PFSK-1 (cell line): Measurements from ENCODE around the gene FYB2.

Source experiments
- FOXP2 ChIP-seq: optimal IDR thresholded peaks from 2 replicates; pipeline ENCODE3; 2011; ENCODE audit warnings: borderline replicate concordance, control low read depth, inconsistent platforms; ENCODE audit not compliant: insufficient read depth; ENCODE audit errors: extremely low read length, extremely low read depth
- POLR2AphosphoS5 ChIP-seq: IDR thresholded peaks from 2 replicates; pipeline ENCODE4 v1.6.1; 2012; ENCODE audit warnings: low read depth, mild to moderate bottlenecking, control low read depth, low read length, moderate library complexity
- SIN3A ChIP-seq: IDR thresholded peaks from 2 replicates; pipeline ENCODE4 v1.6.1; 2012; ENCODE audit warnings: mild to moderate bottlenecking, low read length, moderate library complexity, borderline replicate concordance; ENCODE audit not compliant: insufficient read depth
- TAF1 ChIP-seq: IDR thresholded peaks from 2 replicates; pipeline ENCODE4 v1.6.1; 2012; ENCODE audit warnings: low read length, control low read depth, borderline replicate concordance; ENCODE audit not compliant: insufficient read depth
- TF ChIP-seq, protein P1 (sequence below), 2 experiments: IDR thresholded peaks; 2 replicates each; pipeline versions ENCODE4 v1.6.1 to v1.8.0; 2011 to 2012; ENCODE audit warnings: low read depth in 2 of 2, low read length in 2 of 2, control low read depth in 1 of 2, inconsistent platforms in 1 of 2, mild to moderate bottlenecking in 1 of 2, moderate library complexity in 1 of 2; ENCODE audit not compliant: insufficient read depth in 1 of 2

FYB2 gene

DNA sequence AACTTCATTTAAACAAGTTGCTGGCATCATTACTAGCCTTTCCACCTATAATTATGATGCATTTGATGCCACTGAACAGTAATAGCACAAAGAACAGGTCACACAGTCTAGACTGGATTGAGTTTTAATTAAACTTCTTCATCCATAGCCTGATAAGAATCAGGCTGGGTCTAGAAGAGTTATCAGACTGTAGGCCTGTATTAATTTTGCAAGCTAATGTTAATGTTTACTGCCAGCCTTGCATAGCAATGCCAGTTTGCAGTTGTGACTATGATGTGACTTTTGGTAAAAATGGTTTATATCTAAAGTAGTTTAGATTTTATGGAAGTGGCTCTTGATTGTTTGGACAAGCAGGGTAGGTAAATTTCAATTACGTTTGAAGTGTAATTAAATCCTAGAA is 106.1 kb downstream of the FYB2 start:
- TF ChIP-seq TAF1 (no peak), POLR2AphosphoS5 (no peak)
- TF ChIP-seq, protein P1, sequence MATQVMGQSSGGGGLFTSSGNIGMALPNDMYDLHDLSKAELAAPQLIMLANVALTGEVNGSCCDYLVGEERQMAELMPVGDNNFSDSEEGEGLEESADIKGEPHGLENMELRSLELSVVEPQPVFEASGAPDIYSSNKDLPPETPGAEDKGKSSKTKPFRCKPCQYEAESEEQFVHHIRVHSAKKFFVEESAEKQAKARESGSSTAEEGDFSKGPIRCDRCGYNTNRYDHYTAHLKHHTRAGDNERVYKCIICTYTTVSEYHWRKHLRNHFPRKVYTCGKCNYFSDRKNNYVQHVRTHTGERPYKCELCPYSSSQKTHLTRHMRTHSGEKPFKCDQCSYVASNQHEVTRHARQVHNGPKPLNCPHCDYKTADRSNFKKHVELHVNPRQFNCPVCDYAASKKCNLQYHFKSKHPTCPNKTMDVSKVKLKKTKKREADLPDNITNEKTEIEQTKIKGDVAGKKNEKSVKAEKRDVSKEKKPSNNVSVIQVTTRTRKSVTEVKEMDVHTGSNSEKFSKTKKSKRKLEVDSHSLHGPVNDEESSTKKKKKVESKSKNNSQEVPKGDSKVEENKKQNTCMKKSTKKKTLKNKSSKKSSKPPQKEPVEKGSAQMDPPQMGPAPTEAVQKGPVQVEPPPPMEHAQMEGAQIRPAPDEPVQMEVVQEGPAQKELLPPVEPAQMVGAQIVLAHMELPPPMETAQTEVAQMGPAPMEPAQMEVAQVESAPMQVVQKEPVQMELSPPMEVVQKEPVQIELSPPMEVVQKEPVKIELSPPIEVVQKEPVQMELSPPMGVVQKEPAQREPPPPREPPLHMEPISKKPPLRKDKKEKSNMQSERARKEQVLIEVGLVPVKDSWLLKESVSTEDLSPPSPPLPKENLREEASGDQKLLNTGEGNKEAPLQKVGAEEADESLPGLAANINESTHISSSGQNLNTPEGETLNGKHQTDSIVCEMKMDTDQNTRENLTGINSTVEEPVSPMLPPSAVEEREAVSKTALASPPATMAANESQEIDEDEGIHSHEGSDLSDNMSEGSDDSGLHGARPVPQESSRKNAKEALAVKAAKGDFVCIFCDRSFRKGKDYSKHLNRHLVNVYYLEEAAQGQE (IDR thresholded peaks at IDR 0.05; ENCODE audit: insufficient read depth in 1 of 2, low read depth in 2 of 2, low read length in 2 of 2), result no peak

DNA sequence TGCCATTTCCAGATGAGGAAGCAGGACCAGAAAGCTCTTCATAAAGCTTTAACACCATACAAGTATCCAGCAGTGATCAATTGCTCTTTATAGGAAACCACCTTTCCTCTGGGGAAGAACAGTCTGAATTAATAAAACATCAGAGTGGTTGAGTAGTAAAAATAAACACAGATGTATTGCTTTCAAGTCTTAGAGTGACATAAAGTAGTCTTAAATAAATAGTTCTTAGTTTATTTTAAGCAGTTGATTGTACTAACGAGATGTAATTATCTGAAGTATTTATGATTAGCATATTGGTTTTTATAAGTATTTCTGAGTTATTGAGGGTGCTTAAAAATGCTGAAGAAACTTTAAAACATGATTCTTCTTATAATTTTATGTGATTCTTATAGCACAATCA is 107.1 kb downstream of the FYB2 start:
- TF ChIP-seq, protein P1 (IDR thresholded peaks at IDR 0.05; ENCODE audit: insufficient read depth in 1 of 2, low read depth in 2 of 2, low read length in 2 of 2), result no peak
- TF ChIP-seq TAF1, result no peak
- no peak for TF ChIP-seq FOXP2
- TF ChIP-seq POLR2AphosphoS5, result no peak
- TF ChIP-seq SIN3A, result no peak

DNA sequence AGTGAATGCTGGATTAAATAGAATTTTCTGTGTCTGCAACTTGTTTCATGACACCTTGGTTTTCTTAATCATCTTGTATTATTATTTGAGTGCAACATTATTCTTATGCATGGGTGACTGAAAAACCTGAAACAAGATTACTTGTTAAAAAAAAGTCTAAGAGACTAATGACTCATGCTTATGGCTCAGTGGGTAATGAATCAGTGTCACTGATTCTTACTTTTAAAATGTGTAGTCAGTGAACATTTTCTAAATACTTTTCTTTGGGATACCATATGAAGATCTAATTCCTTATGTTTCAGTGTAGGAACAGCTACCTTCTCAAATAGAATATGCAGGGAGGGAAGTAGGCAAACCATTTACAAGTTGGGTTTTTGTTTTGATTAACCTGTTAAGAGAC is 108.6 kb downstream of the FYB2 start:
- TF ChIP-seq TAF1 (no peak), SIN3A (no peak), POLR2AphosphoS5 (no peak), FOXP2 (no peak)
- TF ChIP-seq, protein P1 (IDR thresholded peaks at IDR 0.05; ENCODE audit: insufficient read depth in 1 of 2, low read depth in 2 of 2, low read length in 2 of 2), result no peak

DNA sequence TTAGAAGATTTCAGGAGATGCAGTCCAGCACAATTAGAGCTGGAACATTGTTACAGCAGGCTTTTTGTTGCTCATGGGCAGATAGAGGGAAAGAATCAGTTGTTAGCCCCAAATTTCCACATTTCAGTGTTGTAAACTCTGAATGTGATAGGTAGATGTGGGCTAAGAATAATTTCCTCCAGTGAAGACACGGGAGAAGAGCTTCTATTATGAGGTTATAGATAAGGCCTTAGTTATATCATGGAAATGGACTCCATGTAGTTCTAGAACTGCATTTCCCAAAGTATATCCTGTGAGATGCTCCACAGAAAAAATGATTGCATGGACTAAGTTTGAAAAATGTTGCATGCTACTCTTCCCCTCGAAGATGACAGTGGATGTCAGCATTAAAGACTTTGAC is 109.2 kb downstream of the FYB2 start:
- TF ChIP-seq TAF1, result no peak
- TF ChIP-seq SIN3A, result no peak
- no peak for TF ChIP-seq POLR2AphosphoS5
- no peak for TF ChIP-seq FOXP2
- TF ChIP-seq, protein P1 (IDR thresholded peaks at IDR 0.05; ENCODE audit: insufficient read depth in 1 of 2, low read depth in 2 of 2, low read length in 2 of 2), result no peak

DNA sequence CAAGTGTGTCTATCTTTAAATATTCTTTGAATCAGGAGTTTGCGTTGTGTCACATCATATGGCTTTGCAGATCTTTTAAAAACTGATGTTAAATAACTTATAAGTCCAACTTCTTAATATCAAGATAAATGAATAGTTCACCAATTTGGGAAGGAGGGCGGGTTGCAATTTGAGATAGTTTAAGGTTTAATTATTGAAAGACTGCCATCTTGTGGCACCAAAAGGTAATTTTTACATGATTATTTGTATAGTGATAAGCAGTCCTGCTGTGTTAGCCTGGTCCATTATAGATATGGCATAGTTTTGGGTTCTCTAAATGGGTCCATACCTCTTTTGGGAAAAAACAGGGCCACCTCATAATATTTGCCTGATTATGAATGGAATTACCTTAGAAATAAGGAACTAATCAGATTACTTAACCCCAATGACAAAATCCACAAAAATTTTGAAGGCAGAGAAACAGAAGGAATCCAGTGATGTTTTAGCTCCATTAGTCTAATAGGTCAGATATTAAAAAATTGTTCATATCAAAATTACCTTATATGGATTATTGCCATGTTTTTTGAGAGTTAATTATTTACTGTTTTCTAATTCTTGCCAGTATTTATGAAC is 109.8 kb downstream of the FYB2 start:
- no peak for TF ChIP-seq SIN3A
- TF ChIP-seq TAF1, result no peak
- TF ChIP-seq POLR2AphosphoS5, result no peak
- TF ChIP-seq FOXP2, result no peak
